Colonic mucosa (tissue), 4 donors: Measurements from ENCODE around the gene CNTN4. TPM values are rescaled to one million over a fixed set of nuclear protein-coding genes. Genes with fewer than 3 reads are reported as not detected.

Experiments
- DNase-seq: peaks from one replicate; pipeline ENCODE4 v3.0.0-alpha.2; 2020
- H3K27ac ChIP-seq: fragments of 200-600 bp; one replicate; pipeline ENCODE4 v1.8.0; 2021
- H3K27me3 ChIP-seq: fragments of 200-600 bp; one replicate; pipeline ENCODE4 v1.8.0; 2021
- H3K36me3 ChIP-seq: fragments of 200-600 bp; one replicate; pipeline ENCODE4 v1.8.0; 2021
- H3K4me1 ChIP-seq: fragments of 200-600 bp; one replicate; pipeline ENCODE4 v1.8.0; 2021; ENCODE audit warnings: mild to moderate bottlenecking
- H3K4me3 ChIP-seq: fragments of 200-600 bp; one replicate; pipeline ENCODE4 v1.8.0; 2021
- H3K9ac ChIP-seq, 2 donors: one replicate each; pipeline ENCODE4 v1.7.0; 2013; ENCODE audit warnings: control low read depth in 2 of 2, low read depth in 2 of 2, low read length in 2 of 2
- H3K9me3 ChIP-seq: fragments of 200-600 bp; one replicate; pipeline ENCODE4 v1.8.0; 2021
- intact Hi-C: fragments of 100-400 bp; cut with DNase I; formaldehyde crosslinking; loops from one replicate; pipeline ENCODE4 v1.14.1; 2022
- total RNA-seq, 2 donors: library from RNA; stranded (reverse); fragmentation: NEBNext Ultra II Directional in 1 of 2; extraction: Animal tissue kit (Norgen Biotek cat#: 25700) in 1 of 2; gene quantifications; one replicate each; pipeline ENCODE4 v1.2.1, GENCODE V29; 2021
- TF ChIP-seq, protein P1 (sequence below): fragments of 200-600 bp; IDR thresholded peaks from one replicate; pipeline ENCODE4 v1.8.0; 2022; ENCODE audit warnings: antibody characterized with exemption, mild to moderate bottlenecking
- donor health status: healthy.
- donor health status: DM: no; HTN: no; CAD: no.
- donor health status: DM: no; HTN: no; CAD: no.

CNTN4 gene
- total RNA-seq, 2 donors from 2014 or later, result 8.2 to 19.1 TPM

DNA sequence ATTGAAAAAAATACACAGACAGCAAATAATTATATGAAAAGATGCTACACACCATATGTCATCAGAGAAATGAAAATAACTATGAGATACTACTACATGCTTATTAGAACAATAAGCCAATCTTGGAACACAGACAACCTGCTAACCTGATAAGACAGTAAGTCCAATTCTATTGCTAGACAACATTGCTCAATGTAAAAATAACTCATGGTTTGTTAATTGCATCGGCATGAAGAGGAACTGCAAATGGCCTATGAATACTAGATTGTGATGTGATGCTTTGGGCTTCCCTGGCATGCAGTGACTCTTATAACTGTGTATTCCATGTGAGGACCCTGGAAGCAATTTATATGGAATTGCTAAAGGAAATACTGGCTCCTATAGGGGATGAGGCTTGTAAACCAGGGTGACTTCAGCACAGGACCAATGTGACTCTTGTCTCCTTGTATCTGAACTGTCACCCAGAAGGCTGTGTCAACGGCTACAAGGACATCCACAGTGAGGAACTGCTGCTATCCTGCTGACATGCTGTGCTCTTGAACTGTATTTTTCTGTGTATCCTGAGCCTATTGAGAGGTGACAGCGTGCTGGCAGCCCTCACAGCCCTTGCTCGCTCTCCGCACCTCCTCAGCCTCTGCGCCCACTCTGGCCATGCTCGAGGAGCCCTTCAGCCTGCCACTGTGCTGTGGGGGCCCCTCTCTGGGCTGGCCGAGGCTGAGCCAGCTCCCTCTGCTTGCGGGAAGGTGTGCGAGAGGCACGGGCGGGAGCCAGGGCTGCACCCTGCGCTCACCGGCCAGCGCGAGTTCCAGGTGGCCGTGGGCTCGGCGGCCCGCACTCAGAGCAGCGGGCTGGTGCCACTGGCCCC lies 385.7 kb downstream of the CNTN4 start:
- DNase-seq, result no peak
- Histone ChIP-seq H3K36me3 (no peaks in the 10 kb centered on the region), H3K4me1 (no peaks in the 10 kb centered on the region), H3K27me3 (no peaks in the 10 kb centered on the region), H3K4me3 (no peak overlapping the region), H3K9ac (no peak overlapping the region), H3K27ac (no peak overlapping the region), H3K9me3 (no peaks in the 10 kb centered on the region)
- TF ChIP-seq, protein P1, sequence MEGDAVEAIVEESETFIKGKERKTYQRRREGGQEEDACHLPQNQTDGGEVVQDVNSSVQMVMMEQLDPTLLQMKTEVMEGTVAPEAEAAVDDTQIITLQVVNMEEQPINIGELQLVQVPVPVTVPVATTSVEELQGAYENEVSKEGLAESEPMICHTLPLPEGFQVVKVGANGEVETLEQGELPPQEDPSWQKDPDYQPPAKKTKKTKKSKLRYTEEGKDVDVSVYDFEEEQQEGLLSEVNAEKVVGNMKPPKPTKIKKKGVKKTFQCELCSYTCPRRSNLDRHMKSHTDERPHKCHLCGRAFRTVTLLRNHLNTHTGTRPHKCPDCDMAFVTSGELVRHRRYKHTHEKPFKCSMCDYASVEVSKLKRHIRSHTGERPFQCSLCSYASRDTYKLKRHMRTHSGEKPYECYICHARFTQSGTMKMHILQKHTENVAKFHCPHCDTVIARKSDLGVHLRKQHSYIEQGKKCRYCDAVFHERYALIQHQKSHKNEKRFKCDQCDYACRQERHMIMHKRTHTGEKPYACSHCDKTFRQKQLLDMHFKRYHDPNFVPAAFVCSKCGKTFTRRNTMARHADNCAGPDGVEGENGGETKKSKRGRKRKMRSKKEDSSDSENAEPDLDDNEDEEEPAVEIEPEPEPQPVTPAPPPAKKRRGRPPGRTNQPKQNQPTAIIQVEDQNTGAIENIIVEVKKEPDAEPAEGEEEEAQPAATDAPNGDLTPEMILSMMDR, result no peak
- intact Hi-C loops, result no loop called here

- H3K27me3 ChIP-seq, result no peaks in the 10 kb centered on the region
- no peaks in the 10 kb centered on the region for H3K9me3 ChIP-seq
- no peak overlapping the region for H3K9ac ChIP-seq
- H3K4me1 ChIP-seq, result no peaks in the 10 kb centered on the region
- intact Hi-C loops, result no loop called here
- DNase-seq, result no peak
- H3K27ac ChIP-seq, result no peak overlapping the region
- no peak overlapping the region for H3K4me3 ChIP-seq
- TF ChIP-seq, protein P1, result no peak
- H3K36me3 ChIP-seq, result no peaks in the 10 kb centered on the region
These were observed 386.3 kb downstream of the CNTN4 start for GRCh38 chr3:2485027-2485375.

GRCh38 chr3:2495746-2496145 lies 397.1 kb downstream of the CNTN4 start:
- Histone ChIP-seq H3K4me1 (no peaks in the 10 kb centered on the region), H3K27ac (no peak overlapping the region), H3K9me3 (no peaks in the 10 kb centered on the region), H3K9ac (no peak overlapping the region), H3K27me3 (no peaks in the 10 kb centered on the region), H3K36me3 (no peaks in the 10 kb centered on the region), H3K4me3 (no peak overlapping the region)
- DNase-seq, result no peak
- TF ChIP-seq, protein P1, result no peak
- intact Hi-C loops, result no loop called here

GRCh38 chr3:2504912-2505311 lies 406.2 kb downstream of the CNTN4 start:
- intact Hi-C loops, result no loop called here
- no peak overlapping the region for H3K4me3 ChIP-seq

DNA sequence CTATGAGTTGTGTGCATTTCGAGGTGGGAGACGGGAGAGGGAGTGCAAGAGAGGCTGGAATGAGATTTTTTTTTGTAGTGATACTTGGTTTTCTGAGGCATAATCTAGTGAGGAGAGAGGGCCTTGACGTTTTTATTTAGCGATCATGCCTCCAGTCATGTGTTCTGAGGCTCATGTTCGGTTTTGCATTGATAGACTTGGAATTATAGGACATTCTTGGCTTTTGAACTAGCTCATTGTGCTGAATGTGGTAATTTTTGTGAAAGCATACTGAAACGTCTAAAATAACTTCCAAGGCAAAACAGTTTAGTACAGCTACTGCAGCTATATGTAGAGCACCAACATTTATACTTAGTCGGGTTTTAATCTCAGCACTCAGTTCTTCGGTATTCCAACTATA lies 408.1 kb downstream of the CNTN4 start:
- Histone ChIP-seq H3K27ac (no peak overlapping the region), H3K4me3 (no peak overlapping the region), H3K9me3 (no peaks in the 10 kb centered on the region), H3K27me3 (no peaks in the 10 kb centered on the region), H3K4me1 (no peaks in the 10 kb centered on the region), H3K36me3 (no peaks in the 10 kb centered on the region), H3K9ac (no peak overlapping the region)
- TF ChIP-seq, protein P1, result no peak
- no peak for DNase-seq
- intact Hi-C loops, result no loop called here

More at GRCh38 chr3:2504912-2505311, 406.2 kb downstream of the CNTN4 start:
- DNase-seq, result no peak
- Histone ChIP-seq H3K36me3 (no peaks in the 10 kb centered on the region), H3K27me3 (no peaks in the 10 kb centered on the region), H3K9me3 (no peaks in the 10 kb centered on the region), H3K9ac (no peak overlapping the region), H3K27ac (no peak overlapping the region), H3K4me1 (no peaks in the 10 kb centered on the region)
- TF ChIP-seq, protein P1, result no peak
